ENCODE data around the gene USP17L12. TPM values are rescaled to one million over a fixed set of nuclear protein-coding genes. Genes with fewer than 3 reads are reported as not detected.

The USP17L12 gene, protein sequence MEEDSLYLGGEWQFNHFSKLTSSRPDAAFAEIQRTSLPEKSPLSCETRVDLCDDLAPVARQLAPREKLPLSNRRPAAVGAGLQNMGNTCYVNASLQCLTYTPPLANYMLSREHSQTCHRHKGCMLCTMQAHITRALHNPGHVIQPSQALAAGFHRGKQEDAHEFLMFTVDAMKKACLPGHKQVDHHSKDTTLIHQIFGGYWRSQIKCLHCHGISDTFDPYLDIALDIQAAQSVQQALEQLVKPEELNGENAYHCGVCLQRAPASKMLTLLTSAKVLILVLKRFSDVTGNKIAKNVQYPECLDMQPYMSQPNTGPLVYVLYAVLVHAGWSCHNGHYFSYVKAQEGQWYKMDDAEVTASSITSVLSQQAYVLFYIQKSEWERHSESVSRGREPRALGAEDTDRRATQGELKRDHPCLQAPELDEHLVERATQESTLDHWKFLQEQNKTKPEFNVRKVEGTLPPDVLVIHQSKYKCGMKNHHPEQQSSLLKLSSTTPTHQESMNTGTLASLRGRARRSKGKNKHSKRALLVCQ
- not detected in 2 replicates for total RNA-seq

DNA sequence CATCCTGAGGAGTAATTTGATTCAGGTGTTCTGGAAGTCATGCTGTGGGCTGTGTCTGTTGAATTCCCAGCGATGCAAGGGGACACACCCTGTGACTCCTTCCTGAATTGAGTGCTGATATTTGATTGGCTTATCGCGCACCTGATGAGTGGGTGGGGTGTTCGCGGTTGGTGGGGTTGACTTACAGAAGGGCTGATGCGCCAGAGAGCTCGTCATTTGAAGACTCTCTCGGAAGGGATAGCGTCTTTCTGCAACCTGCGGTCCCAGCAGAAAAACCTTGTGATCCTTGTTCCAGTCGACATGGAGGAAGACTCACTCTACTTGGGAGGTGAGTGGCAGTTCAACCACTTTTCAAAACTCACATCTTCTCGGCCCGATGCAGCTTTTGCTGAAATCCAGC, at the start of gene USP17L12:
USP17L12 (plus strand) TSS at position 301 of the 400 bp plus-strand sequence; CDS start at position 301, 0 bp downstream.

DNA sequence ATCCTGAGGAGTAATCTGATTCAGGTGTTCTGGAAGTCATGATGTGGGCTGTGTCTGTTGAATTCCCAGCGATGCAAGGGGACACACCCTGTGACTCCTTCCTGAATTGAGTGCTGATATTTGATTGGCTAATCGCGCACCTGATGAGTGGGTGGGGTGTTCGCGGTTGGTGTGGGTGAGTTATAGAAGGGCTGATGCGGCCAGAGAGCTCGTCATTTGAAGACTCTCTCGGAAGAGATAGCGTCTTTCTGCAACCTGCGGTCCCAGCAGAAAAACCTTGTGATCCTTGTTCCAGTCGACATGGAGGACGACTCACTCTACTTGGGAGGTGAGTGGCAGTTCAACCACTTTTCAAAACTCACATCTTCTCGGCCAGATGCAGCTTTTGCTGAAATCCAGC, 9.6 kb upstream of the USP17L12 start, which contains the start of gene USP17L10:
USP17L10 (plus strand) TSS at position 301 of the 400 bp plus-strand sequence; CDS start at position 301, 0 bp downstream.

GRCh38 chr4:9215105-9215504, 4.8 kb upstream of the USP17L12 start, which contains the start of gene USP17L11:
TSS of gene USP17L11 (plus strand) at chr4:9215405. CDS start at chr4:9215405, 0 bp downstream.

GRCh38 chr4:9224596-9224995, 4.6 kb downstream of the USP17L12 start, which contains the start of gene USP17L13:
TSS of gene USP17L13 (plus strand) at chr4:9224896. CDS start at chr4:9224896, 0 bp downstream.

GRCh38 chr4:9234085-9234484, 14.1 kb downstream of the USP17L12 start, which contains the start of gene USP17L15:
TSS of gene USP17L15 (plus strand) at chr4:9234385. CDS start at chr4:9234385, 0 bp downstream.

GRCh38 chr4:9243579-9243978, 23.6 kb downstream of the USP17L12 start, which contains the start of gene USP17L17:
TSS of gene USP17L17 (plus strand) at chr4:9243879. CDS start at chr4:9243879, 0 bp downstream.

GRCh38 chr4:9247953-9248680, 28.2 kb downstream of the USP17L12 start, which contains the start of gene USP17L18:
TSS of gene USP17L18 (plus strand) at chr4:9248630. CDS start at chr4:9248630, 0 bp downstream.

GRCh38 chr4:9253078-9253477, 33.1 kb downstream of the USP17L12 start, which contains the start of gene USP17L19:
TSS of gene USP17L19 (plus strand) at chr4:9253378. CDS start at chr4:9253378, 0 bp downstream.

GRCh38 chr4:9257824-9258223, 37.9 kb downstream of the USP17L12 start, which contains the start of gene USP17L20:
TSS of gene USP17L20 (plus strand) at chr4:9258124. CDS start at chr4:9258124, 0 bp downstream.

DNA sequence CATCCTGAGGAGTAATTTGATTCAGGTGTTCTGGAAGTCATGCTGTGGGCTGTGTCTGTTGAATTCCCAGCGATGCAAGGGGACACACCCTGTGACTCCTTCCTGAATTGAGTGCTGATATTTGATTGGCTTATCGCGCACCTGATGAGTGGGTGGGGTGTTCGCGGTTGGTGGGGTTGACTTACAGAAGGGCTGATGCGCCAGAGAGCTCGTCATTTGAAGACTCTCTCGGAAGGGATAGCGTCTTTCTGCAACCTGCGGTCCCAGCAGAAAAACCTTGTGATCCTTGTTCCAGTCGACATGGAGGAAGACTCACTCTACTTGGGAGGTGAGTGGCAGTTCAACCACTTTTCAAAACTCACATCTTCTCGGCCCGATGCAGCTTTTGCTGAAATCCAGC, 42.6 kb downstream of the USP17L12 start, which contains the start of gene USP17L21:
USP17L21 (plus strand) TSS at position 301 of the 400 bp plus-strand sequence; CDS start at position 301, 0 bp downstream.

GRCh38 chr4:9267319-9267718, 47.4 kb downstream of the USP17L12 start, which contains the start of gene USP17L22:
TSS of gene USP17L22 (plus strand) at chr4:9267619. CDS start at chr4:9267619, 0 bp downstream.

Other genes with a start within 250 kb of the USP17L12 start
- not detected in 2 replicates for gene FAM90A26, start 49.7 kb upstream of the USP17L12 start, total RNA-seq
- gene USP17L10, start 9.5 kb upstream of the USP17L12 start, total RNA-seq, result not detected in 2 replicates
- gene USP17L11, start 4.7 kb upstream of the USP17L12 start, total RNA-seq, result not detected in 2 replicates
- not detected in 2 replicates for gene USP17L13, start 4.7 kb downstream of the USP17L12 start, total RNA-seq
- gene USP17L15, start 14.2 kb downstream of the USP17L12 start, total RNA-seq, result not detected in 2 replicates
- gene USP17L17, start 23.7 kb downstream of the USP17L12 start, total RNA-seq, result not detected in 2 replicates
- not detected in 2 replicates for gene USP17L18, start 28.5 kb downstream of the USP17L12 start, total RNA-seq
- gene USP17L19, start 33.2 kb downstream of the USP17L12 start, total RNA-seq, result not detected in 2 replicates
- gene USP17L20, start 38.0 kb downstream of the USP17L12 start, total RNA-seq, result not detected in 2 replicates
- not detected in 2 replicates for gene USP17L21, start 42.7 kb downstream of the USP17L12 start, total RNA-seq
- gene USP17L22, start 47.5 kb downstream of the USP17L12 start, total RNA-seq, result not detected in 2 replicates
- not detected in 2 replicates for gene USP17L24, start 105.0 kb downstream of the USP17L12 start, total RNA-seq
- gene USP17L25, start 109.8 kb downstream of the USP17L12 start, total RNA-seq, result not detected in 2 replicates
- not detected in 2 replicates for gene USP17L26, start 114.5 kb downstream of the USP17L12 start, total RNA-seq
- not detected in 2 replicates for gene USP17L5, start 119.3 kb downstream of the USP17L12 start, total RNA-seq
- gene USP17L27, start 124.0 kb downstream of the USP17L12 start, total RNA-seq, result not detected in 2 replicates
- gene USP17L28, start 128.7 kb downstream of the USP17L12 start, total RNA-seq, result not detected in 2 replicates
- gene USP17L29, start 133.5 kb downstream of the USP17L12 start, total RNA-seq, result not detected in 2 replicates
- not detected in 2 replicates for gene USP17L30, start 143.0 kb downstream of the USP17L12 start, total RNA-seq
- gene DEFB131A, start 224.3 kb downstream of the USP17L12 start, total RNA-seq, result not detected in 2 replicates

Data from epithelial cell of umbilical artery (primary cell).